Stimulated activated naive CD4-positive, alpha-beta T cell (primary cell): ENCODE results near the gene CDK2.

Source experiments
- DNase-seq, 6 experiments: peaks; one replicate each; lab custom pipeline; 2025; lab: John Stamatoyannopoulos, UW

The CDK2 gene

GRCh38 chr12:56011509-56012090 lies 45.0 kb downstream of the CDK2 start:
- DNase-seq = no peak

GRCh38 chr12:56013482-56013881 lies 46.9 kb downstream of the CDK2 start:
- DNase-seq = no peak

- DNase-seq = no peak
These were observed 47.6 kb downstream of the CDK2 start for GRCh38 chr12:56014205-56014604.

DNA sequence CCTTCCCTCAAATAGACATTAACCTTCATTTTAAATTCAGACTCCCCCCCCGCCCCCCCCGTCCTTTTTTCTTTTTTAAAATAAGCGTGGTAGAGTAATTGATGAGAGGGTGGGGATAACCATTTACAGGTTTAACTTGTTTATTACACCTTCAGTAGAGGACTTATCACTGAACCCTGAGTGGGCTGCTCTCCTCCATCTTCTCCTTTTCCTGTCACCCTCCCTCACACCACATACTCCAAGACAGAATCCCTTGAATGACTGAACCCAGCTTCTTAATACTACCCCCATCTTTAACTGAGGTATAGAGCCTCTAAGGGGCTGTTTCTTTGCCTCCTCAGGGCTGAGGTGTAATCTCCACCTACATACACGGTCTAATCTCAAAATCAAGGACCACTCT lies 50.6 kb downstream of the CDK2 start:
- DNase-seq = no peak

GRCh38 chr12:56018356-56018755 lies 51.7 kb downstream of the CDK2 start:
- DNase-seq = no peak

DNA sequence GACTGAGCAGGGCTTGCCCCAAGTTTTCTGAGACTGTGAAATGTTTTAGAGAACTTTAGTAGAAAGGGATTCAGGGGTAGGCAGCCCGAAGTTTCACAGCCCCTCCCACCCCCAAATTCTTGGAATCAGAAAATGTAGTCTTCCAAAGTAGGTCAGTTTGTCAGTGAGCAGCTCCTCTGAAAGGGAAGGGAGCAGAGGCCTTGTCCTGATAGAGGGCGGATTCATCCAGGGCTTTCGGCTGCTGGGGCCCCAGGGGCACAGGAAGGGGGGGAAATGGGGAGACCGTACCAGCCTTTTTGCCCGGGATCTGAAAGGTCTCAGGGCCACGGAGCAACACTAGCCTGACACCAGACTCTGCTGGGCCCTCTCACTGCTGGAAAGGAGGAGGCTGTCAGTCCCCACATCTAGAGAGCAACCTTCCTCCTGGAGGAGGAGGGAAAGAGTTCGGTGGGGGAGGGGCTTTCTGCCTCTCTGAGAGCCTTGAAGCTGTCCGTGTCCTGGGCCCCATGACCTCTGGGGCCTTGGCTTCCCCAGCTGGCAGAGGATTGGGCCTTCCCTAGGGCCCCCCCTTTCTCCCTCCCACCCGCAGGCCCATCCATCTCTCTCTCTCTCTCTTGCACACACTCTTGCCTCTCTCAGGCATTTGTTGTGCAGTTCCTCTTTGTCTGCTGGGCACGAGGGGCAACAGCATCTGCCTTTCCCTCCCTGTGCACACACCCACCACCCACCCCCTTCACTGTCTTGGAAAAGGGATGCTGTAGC lies 54.0 kb downstream of the CDK2 start, which contains the start of gene IKZF4:
Gene IKZF4, plus strand, starts transcription at position 621 of the 762 bp plus-strand sequence. CDS start 451 bp downstream, outside the sequence.
- DNase-seq = no peak

DNA sequence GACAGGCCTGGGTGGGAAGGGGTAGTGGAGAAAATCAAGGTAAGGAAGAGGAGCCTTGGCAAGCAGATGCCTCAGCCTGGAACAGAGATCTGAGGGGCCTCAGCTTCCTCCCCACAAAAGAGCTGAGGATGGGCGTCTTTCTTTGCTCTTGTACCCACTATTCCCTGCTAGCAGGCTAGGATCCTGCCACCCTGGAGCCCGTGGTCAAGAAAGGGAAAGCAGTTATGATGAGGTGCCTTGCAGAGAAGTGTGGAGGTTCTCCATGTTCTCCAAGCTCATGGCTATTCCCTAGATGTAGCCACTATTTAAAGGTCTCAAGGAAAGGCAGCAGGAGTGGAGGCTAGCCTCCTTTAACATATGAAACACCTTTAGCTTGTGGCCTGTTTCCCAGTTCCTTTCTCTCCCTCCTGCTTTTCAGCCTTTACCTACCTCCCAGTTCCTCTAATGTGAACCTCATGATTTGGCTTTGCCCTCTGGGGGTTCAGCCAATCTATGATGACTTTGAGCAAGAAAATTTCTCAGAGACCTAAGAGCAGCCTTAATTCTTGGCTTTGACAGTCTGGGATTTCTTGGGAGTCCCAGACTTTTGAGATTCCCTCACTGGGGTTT lies 55.4 kb downstream of the CDK2 start:
- no peak for DNase-seq
